Calu3 (cell line): ENCODE data around the gene USO1. TPM values are rescaled to one million over a fixed set of nuclear protein-coding genes. Genes with fewer than 3 reads are reported as not detected.

Source experiments
- BruUV-seq: library from RNA; stranded (reverse); fragments of 400-500 nt; replicated peaks from 2 replicates; lab custom pipeline; 2021; lab: Mats Ljungman, UMichigan
- CTCF ChIA-PET: fragments of 300-600 bp; sonication (Branson Sonifier 250); formaldehyde crosslinking; loops from one replicate; lab custom pipeline; 2022; ENCODE audit warnings: antibody characterized with exemption; lab: Charles Lee
- DNase-seq: peaks from one replicate; pipeline ENCODE4 v3.0.0; 2022
- H3K27ac Mint-ChIP-seq: one replicate; pipeline ENCODE4 v1.8.0; 2022; ENCODE audit warnings: mixed read lengths; ENCODE audit not compliant: unreplicated experiment
- H3K27me3 Mint-ChIP-seq: one replicate; pipeline ENCODE4 v1.8.0; 2022; ENCODE audit warnings: mixed read lengths; ENCODE audit not compliant: unreplicated experiment
- H3K36me3 Mint-ChIP-seq: one replicate; pipeline ENCODE4 v1.8.0; 2022; ENCODE audit warnings: mild to moderate bottlenecking, moderate library complexity, mixed read lengths; ENCODE audit not compliant: insufficient read depth, unreplicated experiment
- H3K4me1 Mint-ChIP-seq: one replicate; pipeline ENCODE4 v1.8.0; 2022; ENCODE audit warnings: mild to moderate bottlenecking, low read depth, mixed read lengths; ENCODE audit not compliant: unreplicated experiment
- H3K4me3 Mint-ChIP-seq: one replicate; pipeline ENCODE4 v1.8.0; 2022; ENCODE audit warnings: mild to moderate bottlenecking, low read depth, moderate library complexity, mixed read lengths; ENCODE audit not compliant: unreplicated experiment
- H3K9me3 Mint-ChIP-seq: one replicate; pipeline ENCODE4 v1.8.0; 2022; ENCODE audit warnings: low read depth, mixed read lengths; ENCODE audit not compliant: unreplicated experiment
- intact Hi-C: fragments of 100-400 bp; cut with micrococcal nuclease; formaldehyde crosslinking; loops from one replicate; pipeline ENCODE4 v1.10.0; 2022; ENCODE audit not compliant: unreplicated experiment
- total RNA-seq: library from RNA; stranded (reverse); gene quantifications from 2 replicates; pipeline ENCODE4 v1.2.3, GENCODE V29; 2022
- TF ChIP-seq, protein P1 (sequence below): fragments of 200-600 bp; IDR thresholded peaks from one replicate; pipeline ENCODE4 v1.8.0; 2022; ENCODE audit warnings: antibody characterized with exemption; ENCODE audit not compliant: unreplicated experiment

The USO1 gene
- total RNA-seq, 1 experiment from 2014 or later, result 45.4 TPM

DNA sequence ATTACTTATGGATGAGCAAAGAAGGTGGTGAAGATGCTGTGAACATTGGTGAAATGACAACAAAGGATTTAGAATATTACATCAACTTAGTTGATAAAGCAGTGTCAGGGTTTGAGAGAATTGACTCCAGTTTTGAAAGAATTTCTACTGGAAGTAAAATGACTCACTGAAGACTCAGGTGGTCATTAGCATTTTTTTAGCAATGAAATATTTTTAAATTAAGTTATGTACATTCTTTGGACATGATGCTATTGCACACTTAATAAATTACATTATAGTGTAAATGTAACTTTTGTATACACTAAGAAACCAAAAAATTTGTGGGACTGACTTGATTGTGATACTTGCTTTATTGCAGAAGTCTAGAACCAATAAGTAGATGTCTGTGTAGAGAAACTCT is 56.9 kb downstream of the USO1 start:
- TF ChIP-seq, protein P1, sequence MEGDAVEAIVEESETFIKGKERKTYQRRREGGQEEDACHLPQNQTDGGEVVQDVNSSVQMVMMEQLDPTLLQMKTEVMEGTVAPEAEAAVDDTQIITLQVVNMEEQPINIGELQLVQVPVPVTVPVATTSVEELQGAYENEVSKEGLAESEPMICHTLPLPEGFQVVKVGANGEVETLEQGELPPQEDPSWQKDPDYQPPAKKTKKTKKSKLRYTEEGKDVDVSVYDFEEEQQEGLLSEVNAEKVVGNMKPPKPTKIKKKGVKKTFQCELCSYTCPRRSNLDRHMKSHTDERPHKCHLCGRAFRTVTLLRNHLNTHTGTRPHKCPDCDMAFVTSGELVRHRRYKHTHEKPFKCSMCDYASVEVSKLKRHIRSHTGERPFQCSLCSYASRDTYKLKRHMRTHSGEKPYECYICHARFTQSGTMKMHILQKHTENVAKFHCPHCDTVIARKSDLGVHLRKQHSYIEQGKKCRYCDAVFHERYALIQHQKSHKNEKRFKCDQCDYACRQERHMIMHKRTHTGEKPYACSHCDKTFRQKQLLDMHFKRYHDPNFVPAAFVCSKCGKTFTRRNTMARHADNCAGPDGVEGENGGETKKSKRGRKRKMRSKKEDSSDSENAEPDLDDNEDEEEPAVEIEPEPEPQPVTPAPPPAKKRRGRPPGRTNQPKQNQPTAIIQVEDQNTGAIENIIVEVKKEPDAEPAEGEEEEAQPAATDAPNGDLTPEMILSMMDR, result no peak
- no peaks in the 10 kb centered on the region for H3K9me3 Mint-ChIP-seq
- H3K36me3 Mint-ChIP-seq, result peaks cover 11% of the 10 kb centered on the region
- no peak overlapping the region for H3K4me3 Mint-ChIP-seq
- intact Hi-C loops, result no loop called here
- no peak overlapping the region for H3K27ac Mint-ChIP-seq
- H3K27me3 Mint-ChIP-seq, result no peaks in the 10 kb centered on the region
- CTCF ChIA-PET, result no interaction called here
- H3K4me1 Mint-ChIP-seq, result no peaks in the 10 kb centered on the region
- no TSS peak for BruUV-seq
- DNase-seq, result no peak

DNA sequence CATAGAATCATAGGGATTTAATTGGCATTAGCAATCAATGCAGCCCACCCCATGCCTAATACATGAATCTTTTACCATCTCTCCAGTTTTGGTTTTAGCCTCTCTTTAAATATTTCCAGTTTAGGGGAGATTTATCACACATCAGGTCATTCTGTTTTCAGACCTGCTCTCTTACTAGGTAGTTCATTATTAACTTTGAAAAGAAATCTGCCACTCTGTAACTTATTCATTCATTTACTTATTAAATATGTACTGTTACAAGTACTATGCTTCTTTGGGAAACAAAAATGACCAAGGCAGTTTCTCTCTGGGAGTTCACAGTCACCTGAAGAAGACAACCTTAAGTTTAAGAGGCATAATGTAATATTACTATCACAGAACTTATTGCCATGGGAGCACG is 62.1 kb downstream of the USO1 start:
- intact Hi-C loops, result no loop called here
- H3K36me3 Mint-ChIP-seq, result peaks cover 39% of the 10 kb centered on the region
- CTCF ChIA-PET, result no interaction called here
- TF ChIP-seq, protein P1, result no peak
- H3K27ac Mint-ChIP-seq, result no peak overlapping the region
- no peak overlapping the region for H3K4me3 Mint-ChIP-seq
- no peaks in the 10 kb centered on the region for H3K27me3 Mint-ChIP-seq
- DNase-seq, result no peak
- no peaks in the 10 kb centered on the region for H3K9me3 Mint-ChIP-seq
- no peaks in the 10 kb centered on the region for H3K4me1 Mint-ChIP-seq
- BruUV-seq, result no TSS peak

DNA sequence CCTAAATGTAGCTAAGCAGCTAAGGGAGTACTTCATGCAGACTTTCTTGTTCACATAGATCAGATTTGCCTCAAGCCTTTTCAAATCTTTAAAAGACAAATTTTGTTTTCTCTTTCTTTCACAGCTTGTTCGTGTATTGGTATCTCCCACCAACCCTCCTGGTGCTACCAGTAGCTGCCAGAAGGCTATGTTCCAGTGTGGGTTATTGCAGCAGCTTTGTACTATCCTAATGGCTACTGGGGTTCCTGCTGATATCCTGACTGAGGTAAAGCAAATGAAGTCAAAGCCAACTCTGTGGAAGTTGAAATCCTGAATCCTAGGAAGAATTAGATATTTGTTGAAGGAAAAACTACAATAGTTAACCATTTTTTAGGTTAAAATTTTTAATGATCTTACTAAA is 62.6 kb downstream of the USO1 start:
- Mint-ChIP-seq H3K4me3 (no peak overlapping the region), H3K9me3 (no peaks in the 10 kb centered on the region), H3K36me3 (peaks cover 34% of the 10 kb centered on the region), H3K4me1 (no peaks in the 10 kb centered on the region), H3K27ac (no peak overlapping the region), H3K27me3 (no peaks in the 10 kb centered on the region)
- intact Hi-C loops, result no loop called here
- DNase-seq, result no peak
- no TSS peak for BruUV-seq
- CTCF ChIA-PET, result interaction anchor here (0.6 kb wide), 1 partner anchor 157 kb away, joined by 5 read pairs; no protein-coding TSS in a partner anchor
- TF ChIP-seq, protein P1, result no peak

DNA sequence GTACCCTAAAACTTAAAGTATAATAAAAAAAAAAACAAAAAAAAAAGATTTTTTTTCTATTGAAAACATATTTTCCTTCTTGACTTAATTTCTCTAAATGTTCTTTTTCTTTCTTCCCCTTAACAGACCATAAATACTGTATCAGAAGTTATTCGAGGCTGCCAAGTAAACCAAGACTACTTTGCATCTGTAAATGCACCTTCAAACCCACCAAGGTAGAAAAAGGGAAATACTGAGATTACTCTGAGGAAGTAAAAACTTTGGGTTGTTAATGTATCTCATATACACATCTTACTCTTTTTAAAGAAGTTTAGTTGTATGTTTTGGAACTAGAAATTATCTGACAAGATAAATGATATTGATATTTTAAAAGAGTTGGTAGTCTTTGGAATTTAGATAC is 65.6 kb downstream of the USO1 start:
- intact Hi-C loops, result no loop called here
- no peaks in the 10 kb centered on the region for H3K9me3 Mint-ChIP-seq
- H3K36me3 Mint-ChIP-seq, result peaks cover 38% of the 10 kb centered on the region
- H3K27ac Mint-ChIP-seq, result no peak overlapping the region
- H3K4me3 Mint-ChIP-seq, result no peak overlapping the region
- H3K4me1 Mint-ChIP-seq, result no peaks in the 10 kb centered on the region
- BruUV-seq, result no TSS peak
- CTCF ChIA-PET, result no interaction called here
- H3K27me3 Mint-ChIP-seq, result no peaks in the 10 kb centered on the region
- no peak for DNase-seq
- TF ChIP-seq, protein P1, result no peak
